Measurements from ENCODE around the gene PPP2R5C. TPM values are rescaled to one million over a fixed set of nuclear protein-coding genes. Genes with fewer than 3 reads are reported as not detected.

The PPP2R5C gene
- total RNA-seq, 4 donors from 2014 or later: 63.3 to 113 (median 75.9) TPM

GRCh38 chr14:101956179-101956885 is 194.8 kb downstream of the PPP2R5C start:
- no peak for DNase-seq (ENCODE audit: low spot score in 2 of 2)
- Histone ChIP-seq H3K4me1 (peaks cover 0 to 7% (median 0%) of the 10 kb centered on the region in 4 donors), H3K4me3 (no peak overlapping the region), H3K9me3 (no peaks in the 10 kb centered on the region), H3K27ac (no peak overlapping the region), H3K27me3 (no peaks in the 10 kb centered on the region), H3K36me3 (peaks cover 0 to 7% (median 0%) of the 10 kb centered on the region in 3 donors)
- TF ChIP-seq, protein P1, sequence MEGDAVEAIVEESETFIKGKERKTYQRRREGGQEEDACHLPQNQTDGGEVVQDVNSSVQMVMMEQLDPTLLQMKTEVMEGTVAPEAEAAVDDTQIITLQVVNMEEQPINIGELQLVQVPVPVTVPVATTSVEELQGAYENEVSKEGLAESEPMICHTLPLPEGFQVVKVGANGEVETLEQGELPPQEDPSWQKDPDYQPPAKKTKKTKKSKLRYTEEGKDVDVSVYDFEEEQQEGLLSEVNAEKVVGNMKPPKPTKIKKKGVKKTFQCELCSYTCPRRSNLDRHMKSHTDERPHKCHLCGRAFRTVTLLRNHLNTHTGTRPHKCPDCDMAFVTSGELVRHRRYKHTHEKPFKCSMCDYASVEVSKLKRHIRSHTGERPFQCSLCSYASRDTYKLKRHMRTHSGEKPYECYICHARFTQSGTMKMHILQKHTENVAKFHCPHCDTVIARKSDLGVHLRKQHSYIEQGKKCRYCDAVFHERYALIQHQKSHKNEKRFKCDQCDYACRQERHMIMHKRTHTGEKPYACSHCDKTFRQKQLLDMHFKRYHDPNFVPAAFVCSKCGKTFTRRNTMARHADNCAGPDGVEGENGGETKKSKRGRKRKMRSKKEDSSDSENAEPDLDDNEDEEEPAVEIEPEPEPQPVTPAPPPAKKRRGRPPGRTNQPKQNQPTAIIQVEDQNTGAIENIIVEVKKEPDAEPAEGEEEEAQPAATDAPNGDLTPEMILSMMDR (IDR thresholded peaks at IDR 0.05): no peak
- TF ChIP-seq EP300 (IDR thresholded peaks at IDR 0.05) (no peak), POLR2A (IDR thresholded peaks at IDR 0.05) (no peak)
- WGBS, 2 donors: 81 to 87% methylated on average over 24 to 25 of the region's 25 CpGs

DNA sequence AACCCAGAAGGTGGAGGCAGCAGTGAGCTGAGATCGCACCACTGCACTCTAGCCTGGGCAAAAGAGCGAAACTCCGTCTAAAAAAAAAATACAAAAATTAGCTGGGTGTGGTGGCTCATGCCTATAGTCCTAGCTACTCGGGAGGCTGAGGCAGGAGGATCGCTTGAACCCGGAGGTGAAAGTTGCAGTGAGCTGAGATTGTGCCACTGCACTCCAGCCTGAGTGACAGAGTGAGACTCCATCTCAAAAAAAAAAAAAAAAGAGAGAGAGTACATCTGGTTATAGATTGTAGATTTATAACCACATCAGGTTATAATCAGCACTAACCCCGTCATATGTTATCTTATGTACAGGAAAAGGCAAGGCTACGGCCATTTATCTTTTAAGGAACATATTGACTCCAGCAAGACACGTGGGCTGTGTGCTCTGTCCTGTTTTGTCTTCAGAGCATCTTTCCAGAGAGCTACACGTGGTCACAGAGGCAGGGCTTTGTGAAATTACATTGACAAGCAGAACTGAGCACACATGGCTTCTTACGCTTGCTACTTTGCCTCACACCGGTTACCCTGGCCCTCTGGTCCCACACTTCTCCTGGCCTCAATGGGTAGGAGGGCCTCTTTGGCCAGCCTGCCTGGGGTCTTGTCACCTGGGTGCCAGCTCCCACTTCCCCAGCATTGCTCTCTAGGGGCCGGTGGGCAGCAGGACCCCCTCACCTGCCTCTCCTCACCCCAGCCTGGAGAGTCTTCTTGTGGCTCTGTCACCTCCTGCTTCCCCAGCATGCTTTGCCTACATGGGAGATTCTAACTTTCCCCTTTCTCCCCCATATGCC is 196.1 kb downstream of the PPP2R5C start:
- no peak overlapping the region for H3K4me3 ChIP-seq
- peaks cover 0 to 7% (median 0%) of the 10 kb centered on the region in 3 donors for H3K36me3 ChIP-seq
- no peaks in the 10 kb centered on the region for H3K27me3 ChIP-seq
- no peak for DNase-seq (ENCODE audit: low spot score in 2 of 2)
- peaks cover 0 to 17% (median 0%) of the 10 kb centered on the region in 4 donors for H3K4me1 ChIP-seq
- whole genome bisulfite sequencing, 2 donors: 82 to 85% methylated on average over 13 of the region's 13 CpGs
- H3K27ac ChIP-seq: no peak overlapping the region
- no peak for TF ChIP-seq EP300 (IDR thresholded peaks at IDR 0.05)
- TF ChIP-seq, protein P1 (IDR thresholded peaks at IDR 0.05): no peak
- no peak for TF ChIP-seq POLR2A (IDR thresholded peaks at IDR 0.05)
- H3K9me3 ChIP-seq: no peaks in the 10 kb centered on the region

DNA sequence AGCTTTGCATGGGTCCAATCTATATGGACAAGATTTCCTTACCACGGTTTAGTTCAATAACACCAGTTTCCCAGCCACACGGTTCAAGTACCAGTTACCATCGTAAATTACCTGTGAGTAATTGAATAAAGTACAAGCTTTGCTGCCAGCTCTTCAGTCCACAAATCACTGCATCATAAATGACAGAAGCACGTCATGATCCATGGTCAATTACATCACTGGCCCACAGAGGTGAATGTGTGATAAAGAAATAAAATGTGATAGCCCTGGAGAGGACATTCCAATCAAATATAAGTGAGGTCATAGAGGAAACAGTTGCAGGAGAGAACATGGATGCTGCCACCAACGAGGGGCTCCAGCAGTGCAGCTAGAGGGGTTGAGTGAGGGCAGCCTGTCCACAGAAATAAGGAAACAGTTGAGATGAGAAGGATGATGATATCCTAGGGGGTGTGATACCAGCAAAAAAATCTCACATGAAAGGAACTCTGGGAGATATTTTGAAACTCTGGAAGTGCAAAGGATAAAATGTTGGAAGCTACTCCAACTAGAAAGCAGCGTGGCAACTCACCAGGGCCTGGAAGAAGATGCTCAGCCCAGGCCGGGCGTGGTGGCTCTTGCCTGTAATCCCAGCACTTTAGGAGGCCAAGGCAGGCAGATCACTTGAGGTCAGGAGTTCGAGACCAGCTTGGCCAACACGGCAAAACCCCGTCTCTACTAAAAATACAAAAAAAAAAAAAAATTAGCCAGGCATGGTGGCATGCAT is 197.1 kb downstream of the PPP2R5C start:
- DNase-seq (ENCODE audit: low spot score in 2 of 2): no peak
- Histone ChIP-seq H3K36me3 (peaks cover 0 to 7% (median 0%) of the 10 kb centered on the region in 3 donors), H3K9me3 (no peaks in the 10 kb centered on the region), H3K27me3 (no peaks in the 10 kb centered on the region), H3K27ac (no peak overlapping the region), H3K4me1 (peaks cover 0 to 22% (median 0%) of the 10 kb centered on the region in 4 donors), H3K4me3 (no peak overlapping the region)
- no peak for TF ChIP-seq POLR2A (IDR thresholded peaks at IDR 0.05)
- no peak for TF ChIP-seq EP300 (IDR thresholded peaks at IDR 0.05)
- TF ChIP-seq, protein P1 (IDR thresholded peaks at IDR 0.05): no peak
- 70 to 72% methylated on average over 11 of the region's 11 CpGs for WGBS, 2 donors

- Histone ChIP-seq H3K27ac (no peak overlapping the region), H3K36me3 (peaks cover 0 to 7% (median 0%) of the 10 kb centered on the region in 3 donors), H3K9me3 (no peaks in the 10 kb centered on the region), H3K4me1 (peaks cover 0 to 27% (median 0%) of the 10 kb centered on the region in 4 donors), H3K4me3 (no peak overlapping the region), H3K27me3 (no peaks in the 10 kb centered on the region)
- 75 to 80% methylated on average over 2 of the region's 2 CpGs for WGBS, 2 donors
- TF ChIP-seq EP300 (IDR thresholded peaks at IDR 0.05) (no peak), POLR2A (IDR thresholded peaks at IDR 0.05) (no peak)
- TF ChIP-seq, protein P1 (IDR thresholded peaks at IDR 0.05): no peak
- no peak for DNase-seq (ENCODE audit: low spot score in 2 of 2)
Observed at GRCh38 chr14:101959277-101959676, 197.8 kb downstream of the PPP2R5C start.

Data from tibial nerve (tissue), 4 donors.